Heart left ventricle (tissue), 16 donors: ENCODE measurements around the gene AP3B1. TPM values are rescaled to one million over a fixed set of nuclear protein-coding genes. Genes with fewer than 3 reads are reported as not detected.

ENCODE experiments used
- ATAC-seq, 4 donors: fragments of 200-7000 bp; cut with Tn5 transposase; one replicate each; pipeline ENCODE4 v1.9.1; 2020 to 2022; ENCODE audit warnings: moderate library complexity in 4 of 4, mild to moderate bottlenecking in 3 of 4, moderate number of reproducible peaks in 1 of 4
- DNase-seq, 5 donors: peaks; one replicate each; pipeline ENCODE4 v3.0.0-alpha.2; 2020
- H3K27ac ChIP-seq, 12 donors: fragments of 200-600 bp; sonication (generic) in 4 of 12; one replicate each; pipeline versions ENCODE4 v1.5.0 to v1.8.0; 2016 to 2022; ENCODE audit warnings: mild to moderate bottlenecking in 2 of 12
- H3K27me3 ChIP-seq, 9 donors: fragments of 200-600 bp; sonication (generic) in 2 of 9; one replicate each; pipeline versions ENCODE4 v1.5.1 to v1.8.0; 2016 to 2022; ENCODE audit warnings: mild to moderate bottlenecking in 3 of 9
- H3K36me3 ChIP-seq, 9 donors: fragments of 200-600 bp; sonication (generic) in 2 of 9; one replicate each; pipeline versions ENCODE4 v1.5.0 to v1.8.0; 2018 to 2022; ENCODE audit warnings: mild to moderate bottlenecking in 2 of 9
- H3K4me1 ChIP-seq, 12 donors: fragments of 200-600 bp; sonication (generic) in 4 of 12; one replicate each; pipeline versions ENCODE4 v1.5.0 to v1.8.0; 2016 to 2022; ENCODE audit warnings: mild to moderate bottlenecking in 3 of 12
- H3K4me3 ChIP-seq, 12 donors: fragments of 200-600 bp; sonication (generic) in 4 of 12; one replicate each; pipeline versions ENCODE4 v1.5.0 to v1.8.0; 2017 to 2022; ENCODE audit warnings: mild to moderate bottlenecking in 9 of 12, moderate library complexity in 4 of 12
- H3K9me3 ChIP-seq, 12 donors: fragments of 200-600 bp; sonication (generic) in 4 of 12; one replicate each; pipeline versions ENCODE4 v1.5.0 to v1.8.0; 2016 to 2022; ENCODE audit warnings: mild to moderate bottlenecking in 1 of 12
- POLR2A ChIP-seq, 2 donors: fragments of 450-650 bp; IDR thresholded peaks; one replicate each; pipeline ENCODE4 v1.6.1; 2017; ENCODE audit warnings: antibody characterized with exemption in 2 of 2, mild to moderate bottlenecking in 2 of 2, moderate library complexity in 2 of 2
- WGBS, 4 donors: extraction: QIAGEN DNeasy Blood & Tissue Kit in 2 of 4; methylation state at CpG; one replicate each; pipeline versions ENCODE4 v1.1.5 to v1.1.7; 2013 to 2018; 5-methylcytosine and 5-hydroxymethylcytosine counted together
- intact Hi-C, 10 donors: fragments of 100-400 bp; cut with DNase I; formaldehyde crosslinking; loops; one replicate each; pipeline versions ENCODE4 v1.11.1 to v1.14.2; 2022
- polyA plus RNA-seq, 2 donors: library from polyadenylated mRNA; stranded (reverse); fragments of 200-250 nt; gene quantifications; one replicate each; pipeline ENCODE4 v1.2.3, GENCODE V29; 2013
- total RNA-seq, 9 donors: library from RNA; depleted of rRNA in 2 of 9; stranded (reverse); fragments of >200 nt in 2 of 9; fragmentation: NEBNext Ultra II Directional in 3 of 9; extraction: Animal tissue kit (Norgen Biotek cat#: 25700) in 3 of 9; gene quantifications; one replicate each; pipeline versions ENCODE4 v1.1.0 to v1.2.4, GENCODE V29; 2016 to 2023
- TF ChIP-seq, protein P1 (sequence below), 12 donors: fragments of 200-600 bp; sonication (generic) in 4 of 12; IDR thresholded peaks; one replicate each; pipeline versions ENCODE4 v1.5.0 to v1.8.0; 2018 to 2022; ENCODE audit warnings: antibody characterized with exemption in 12 of 12, mild to moderate bottlenecking in 5 of 12
- donor health status: ischemic (EF 13 %, LVEDD 7.1; RV severe dilation, severe dysfunction).
- donor health status: healthy with polysubstance abuse.
- donor health status: DM: no; HTN: yes; CAD: no.
- donor health status: DM: no; HTN: no; CAD: no.
- donor health status: ischemic (EF 25% LVEDD 6.9; RV normal size, moderate dysfunction).
- donor health status: ischemic (EF 25% LVEDD 5.7; RV mildly dilated, moderate dysfunction).
- donor health status: healthy.
- donor health status: DM: yes; HTN: yes; CAD: no.
- donor health status: ischemic (EF 35%, LVEDD 5.7; RV mildly dilated, moderate dysfunction).
- donor health status: nonischemic (EF 11% LVEDD 7.7; RV severe dilation, severe dysfunction).
- donor health status: DM: yes; HTN: yes; CAD: no.
- donor health status: PGD.
- donor health status: ischemic (EF 29% LVEDD 5.4; RV normal size, mild dysfunction).
- donor health status: nonischemic (EF 23%, LVEDD 6.1; RV moderate dilation, normal function).

Gene AP3B1
- total and polyA plus RNA-seq, 11 donors, result 14.4 to 33.7 (median 25.2) TPM

DNA sequence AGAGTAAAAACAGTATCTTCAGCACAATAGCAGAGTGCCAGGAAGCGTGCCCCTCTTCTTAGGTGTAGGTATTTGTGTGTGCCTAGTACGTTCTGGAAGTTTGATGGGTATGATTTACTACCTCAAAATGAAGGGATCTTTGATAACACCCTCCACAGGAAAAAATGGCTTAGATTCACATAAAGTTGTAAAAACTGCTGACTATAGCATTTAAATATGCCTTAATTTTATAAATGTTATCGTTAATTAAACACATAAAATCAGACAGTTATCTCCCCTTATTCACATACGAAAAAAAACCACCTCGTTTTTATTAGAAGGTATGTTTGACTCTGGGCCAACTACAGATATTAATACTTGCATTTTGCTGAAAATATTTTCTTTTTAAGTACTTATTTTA lies 274.8 kb downstream of the AP3B1 start:
- intact Hi-C loops, result loop anchor here in 1 of 10 donors (10.0 kb wide), 1 partner anchor 375 kb away; no protein-coding TSS in a partner anchor
- no peak for TF ChIP-seq POLR2A (IDR thresholded peaks at IDR 0.05)
- TF ChIP-seq, protein P1, sequence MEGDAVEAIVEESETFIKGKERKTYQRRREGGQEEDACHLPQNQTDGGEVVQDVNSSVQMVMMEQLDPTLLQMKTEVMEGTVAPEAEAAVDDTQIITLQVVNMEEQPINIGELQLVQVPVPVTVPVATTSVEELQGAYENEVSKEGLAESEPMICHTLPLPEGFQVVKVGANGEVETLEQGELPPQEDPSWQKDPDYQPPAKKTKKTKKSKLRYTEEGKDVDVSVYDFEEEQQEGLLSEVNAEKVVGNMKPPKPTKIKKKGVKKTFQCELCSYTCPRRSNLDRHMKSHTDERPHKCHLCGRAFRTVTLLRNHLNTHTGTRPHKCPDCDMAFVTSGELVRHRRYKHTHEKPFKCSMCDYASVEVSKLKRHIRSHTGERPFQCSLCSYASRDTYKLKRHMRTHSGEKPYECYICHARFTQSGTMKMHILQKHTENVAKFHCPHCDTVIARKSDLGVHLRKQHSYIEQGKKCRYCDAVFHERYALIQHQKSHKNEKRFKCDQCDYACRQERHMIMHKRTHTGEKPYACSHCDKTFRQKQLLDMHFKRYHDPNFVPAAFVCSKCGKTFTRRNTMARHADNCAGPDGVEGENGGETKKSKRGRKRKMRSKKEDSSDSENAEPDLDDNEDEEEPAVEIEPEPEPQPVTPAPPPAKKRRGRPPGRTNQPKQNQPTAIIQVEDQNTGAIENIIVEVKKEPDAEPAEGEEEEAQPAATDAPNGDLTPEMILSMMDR (IDR thresholded peaks at IDR 0.05), result no peak
- H3K36me3 ChIP-seq, result peaks cover 0 to 10% (median 0%) of the 10 kb centered on the region in 9 donors
- WGBS, 4 donors, result 91 to 94% (median 92%) methylated on average over 5 of the region's 5 CpGs
- no peak for ATAC-seq
- H3K27me3 ChIP-seq, result no peaks in the 10 kb centered on the region
- no peaks in the 10 kb centered on the region for H3K4me1 ChIP-seq
- no peak for DNase-seq
- no peak overlapping the region for H3K27ac ChIP-seq
- no peaks in the 10 kb centered on the region for H3K9me3 ChIP-seq
- H3K4me3 ChIP-seq, result no peak overlapping the region

DNA sequence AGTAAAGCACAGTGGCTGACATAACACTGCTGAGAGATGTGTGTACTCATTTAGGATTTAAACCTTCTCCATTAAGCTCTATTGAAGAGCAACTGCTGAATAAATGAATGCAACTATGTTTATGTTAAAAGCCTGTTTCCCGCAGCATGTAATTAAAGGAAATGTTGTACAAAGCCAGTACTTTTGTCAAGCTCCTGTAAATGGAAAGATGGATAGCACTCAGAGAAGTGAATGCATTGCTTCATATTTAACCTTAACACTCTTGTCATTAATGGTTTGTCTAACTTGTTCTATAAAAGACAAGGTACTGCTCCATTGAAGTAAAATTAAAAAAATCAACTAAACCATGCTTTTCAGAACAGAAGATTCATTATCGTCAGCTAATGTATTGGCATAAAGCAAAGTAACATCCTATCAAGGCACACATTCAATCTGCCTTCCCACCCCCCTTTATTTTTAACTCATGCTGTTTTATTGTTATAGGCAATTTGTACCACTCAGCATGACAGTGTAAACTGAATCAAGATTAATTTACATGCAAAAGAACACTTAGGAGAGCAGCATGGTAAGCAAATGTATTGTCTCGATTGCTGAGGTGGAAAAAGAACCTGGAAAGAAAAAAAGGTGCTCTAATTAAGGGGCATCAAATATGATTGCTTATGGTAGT lies 277.5 kb downstream of the AP3B1 start:
- Histone ChIP-seq H3K36me3 (peaks cover 0 to 16% (median 0%) of the 10 kb centered on the region in 9 donors), H3K4me1 (no peaks in the 10 kb centered on the region), H3K4me3 (no peak overlapping the region), H3K27me3 (no peaks in the 10 kb centered on the region), H3K27ac (no peak overlapping the region), H3K9me3 (no peaks in the 10 kb centered on the region)
- no peak for ATAC-seq
- TF ChIP-seq POLR2A (IDR thresholded peaks at IDR 0.05), result no peak
- TF ChIP-seq, protein P1 (IDR thresholded peaks at IDR 0.05), result no peak
- intact Hi-C loops, result loop anchor here in 1 of 10 donors (10.0 kb wide), 1 partner anchor 372 kb away; no protein-coding TSS in a partner anchor
- DNase-seq, result no peak
- WGBS, 4 donors, result 90 to 94% (median 94%) methylated on average over 3 of the region's 3 CpGs

DNA sequence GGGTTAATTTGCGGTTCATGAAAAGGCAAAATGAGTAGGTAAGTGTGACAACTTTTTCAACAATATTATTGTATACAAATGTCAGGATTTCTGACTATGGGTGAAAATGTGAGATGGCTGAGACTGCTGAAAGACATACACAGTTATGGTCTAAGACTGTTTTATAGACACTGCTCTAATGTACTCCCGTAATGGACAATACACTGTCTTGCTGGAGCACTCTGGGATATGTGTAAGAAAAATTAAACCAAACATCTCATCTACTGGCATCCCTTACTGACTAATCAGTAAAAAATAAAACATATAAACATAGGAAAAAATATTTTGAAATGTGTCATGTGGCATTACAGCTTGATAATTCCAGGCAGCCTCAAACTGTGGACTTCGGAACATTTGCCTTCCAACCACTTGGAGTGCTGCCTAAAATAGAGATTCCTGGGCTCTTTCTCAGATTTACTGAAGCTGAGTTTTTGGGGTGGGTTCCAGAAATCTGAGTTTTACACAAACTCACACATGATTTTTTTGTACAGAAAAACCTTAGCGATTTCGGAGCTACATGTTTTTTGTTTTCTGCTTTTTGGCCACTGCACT lies 284.5 kb downstream of the AP3B1 start:
- intact Hi-C loops, result loop anchor here (2.0 to 10.0 kb wide), 8 partner anchors 358 to 449 kb away; no protein-coding TSS in a partner anchor
- DNase-seq, result no peak
- Histone ChIP-seq H3K4me3 (no peak overlapping the region), H3K9me3 (no peaks in the 10 kb centered on the region), H3K27me3 (no peaks in the 10 kb centered on the region), H3K4me1 (peaks cover 0 to 13% (median 0%) of the 10 kb centered on the region in 12 donors), H3K36me3 (peaks cover 0 to 9% (median 0%) of the 10 kb centered on the region in 9 donors), H3K27ac (no peak overlapping the region)
- 55 to 70% (median 64%) methylated on average over 5 of the region's 5 CpGs for WGBS, 4 donors
- no peak for TF ChIP-seq POLR2A (IDR thresholded peaks at IDR 0.05)
- TF ChIP-seq, protein P1 (IDR thresholded peaks at IDR 0.05), result no peak
- peak in 2 of 4 donors; percentile 30 to 49 for ATAC-seq

DNA sequence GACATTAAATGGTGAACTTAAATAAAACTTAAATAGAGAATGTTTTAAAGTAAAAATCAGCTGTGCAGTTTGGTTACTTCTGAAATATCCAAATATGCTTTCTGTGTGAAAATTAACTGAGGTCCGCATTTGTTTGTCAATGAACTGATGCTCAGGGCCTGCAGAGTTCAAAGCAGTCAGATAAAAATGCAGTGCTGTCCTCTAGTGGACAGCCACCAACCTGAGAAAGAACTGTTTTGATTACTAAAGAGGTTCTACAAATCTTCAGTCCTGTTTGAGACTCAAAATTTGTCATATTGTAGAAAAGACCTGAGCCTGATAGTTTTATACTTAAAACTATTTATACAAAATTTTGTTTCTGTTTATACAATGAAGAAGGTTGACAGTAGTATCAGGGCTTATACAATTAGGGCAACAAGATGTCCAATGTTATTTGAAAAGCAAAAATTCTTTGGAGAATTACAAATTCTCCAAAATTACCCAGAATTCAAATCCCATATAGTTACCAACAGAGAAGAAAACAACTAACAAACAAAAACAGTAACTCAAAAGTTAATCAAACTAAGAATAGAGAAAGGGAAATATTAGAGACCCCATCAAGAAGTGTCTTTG lies 286.0 kb downstream of the AP3B1 start:
- Histone ChIP-seq H3K27ac (no peak overlapping the region), H3K9me3 (no peaks in the 10 kb centered on the region), H3K27me3 (no peaks in the 10 kb centered on the region), H3K4me3 (no peak overlapping the region), H3K36me3 (no peaks in the 10 kb centered on the region), H3K4me1 (peaks cover 0 to 13% (median 0%) of the 10 kb centered on the region in 12 donors)
- intact Hi-C loops, result loop anchor here in 9 of 10 donors (2.0 to 10.0 kb wide), 8 partner anchors 356 to 448 kb away; no protein-coding TSS in a partner anchor
- 39 to 48% (median 46%) methylated on average over 1 of the region's 1 CpG for WGBS, 4 donors
- DNase-seq, result no peak
- ATAC-seq, result peak in 2 of 4 donors; percentile 47 to 49
- TF ChIP-seq POLR2A (IDR thresholded peaks at IDR 0.05), result no peak
- TF ChIP-seq, protein P1 (IDR thresholded peaks at IDR 0.05), result peak; percentile 53 to 78 (median 70)
